H1 (cell line): ENCODE results near the gene SMIM8. TPM values are rescaled to one million over a fixed set of nuclear protein-coding genes. Genes with fewer than 3 reads are reported as not detected.

Experiments used
- CTCF ChIA-PET: fragments of 300-600 bp; sonication (Branson Sonifier 250); formaldehyde crosslinking; loops from one replicate; lab custom pipeline; 2021; ENCODE audit not compliant: partially characterized antibody; lab: Charles Lee
- POLR2A ChIA-PET: fragments of 300-600 bp; sonication (Branson Sonifier 250); formaldehyde crosslinking; loops from one replicate; lab custom pipeline; 2021; ENCODE audit warnings: inconsistent platforms; ENCODE audit not compliant: partially characterized antibody; lab: Charles Lee
- DNase-seq, 2 experiments: peaks; one replicate each; pipeline versions ENCODE4 v3.0.0 to v3.0.0-alpha.2; 2010 to 2022; ENCODE audit warnings: low spot score in 2 of 2, low read depth in 1 of 2, mixed read lengths in 1 of 2
- FAIRE-seq: peaks from 2 replicates; lab custom pipeline; 2011; peaks lifted over from hg19 to GRCh38; lab: Jason Lieb, UNC
- H2AFZ ChIP-seq: 2 replicates; pipeline ENCODE4 v1.8.1; 2012; ENCODE audit warnings: low read length, inconsistent platforms
- H2AK5ac ChIP-seq: 2 replicates; pipeline ENCODE4 v1.6.1; 2013; ENCODE audit warnings: low read depth, low read length
- H2BK120ac ChIP-seq: replicated peaks from 2 replicates; pipeline ENCODE3; 2013; ENCODE audit warnings: low read depth, low read length, inconsistent platforms
- H2BK12ac ChIP-seq: 2 replicates; pipeline ENCODE4 v1.6.1; 2013; ENCODE audit warnings: low read depth, low read length
- H2BK15ac ChIP-seq: 2 replicates; pipeline ENCODE4 v1.6.1; 2013; ENCODE audit warnings: low read length
- H2BK20ac ChIP-seq: 2 replicates; pipeline ENCODE4 v1.6.1; 2013; ENCODE audit warnings: low read length
- H2BK5ac ChIP-seq: 2 replicates; pipeline ENCODE4 v1.6.1; 2013; ENCODE audit warnings: low read depth, low read length
- H3K14ac ChIP-seq: 2 replicates; pipeline ENCODE4 v1.6.1; 2013; ENCODE audit warnings: inconsistent platforms; ENCODE audit not compliant: insufficient read length
- H3K18ac ChIP-seq: 2 replicates; pipeline ENCODE4 v1.6.1; 2013; ENCODE audit warnings: low read length; ENCODE audit errors: extremely low read depth
- H3K23ac ChIP-seq: 2 replicates; pipeline ENCODE4 v1.6.1; 2013; ENCODE audit warnings: inconsistent platforms; ENCODE audit not compliant: insufficient read length
- H3K23me2 ChIP-seq: 2 replicates; pipeline ENCODE4 v1.6.1; 2013; ENCODE audit warnings: low read depth, low read length
- H3K27ac ChIP-seq: 2 replicates; pipeline ENCODE4 v1.6.1; 2011; ENCODE audit warnings: low read depth, low read length, inconsistent platforms
- H3K27me3 ChIP-seq, 4 experiments: replicated peaks in 1 of 4; 1 replicate in 1 of 4; 2 replicates in 3 of 4; pipeline versions ENCODE4 v1.6.1 to v1.8.1; 2011 to 2013; ENCODE audit warnings: low read length in 3 of 4, mild to moderate bottlenecking in 3 of 4, inconsistent platforms in 2 of 4, mixed read lengths in 2 of 4, moderate library complexity in 1 of 4; ENCODE audit not compliant: control insufficient read depth in 3 of 4, insufficient read depth in 3 of 4; ENCODE audit errors: extremely low read depth in 1 of 4
- H3K36me3 ChIP-seq, 4 experiments: 2 replicates each; pipeline versions ENCODE4 v1.6.1 to v1.8.1; 2011 to 2013; ENCODE audit warnings: mild to moderate bottlenecking in 4 of 4, low read length in 3 of 4, moderate library complexity in 2 of 4, control low read depth in 1 of 4, inconsistent platforms in 1 of 4; ENCODE audit not compliant: insufficient read depth in 4 of 4, control insufficient read depth in 2 of 4
- H3K4ac ChIP-seq: replicated peaks from 2 replicates; pipeline ENCODE3; 2013; ENCODE audit warnings: low read length, low read depth, mixed read lengths, inconsistent platforms; ENCODE audit not compliant: insufficient read length
- H3K4me1 ChIP-seq, 4 experiments: replicated peaks in 1 of 4; 1 replicate in 1 of 4; 2 replicates in 3 of 4; pipeline versions ENCODE4 v1.6.1 to v1.8.1; 2011 to 2013; ENCODE audit warnings: low read length in 3 of 4, inconsistent platforms in 2 of 4, mixed read lengths in 1 of 4; ENCODE audit not compliant: insufficient read depth in 4 of 4, control insufficient read depth in 3 of 4
- H3K4me2 ChIP-seq, 2 experiments: 2 replicates each; pipeline versions ENCODE4 v1.6.1 to v1.8.1; 2011 to 2013; ENCODE audit warnings: low read depth in 2 of 2, low read length in 2 of 2, control low read depth in 1 of 2, inconsistent platforms in 1 of 2, mild to moderate bottlenecking in 1 of 2; ENCODE audit not compliant: insufficient read depth in 1 of 2
- H3K4me3 ChIP-seq, 4 experiments: fragments of 200-600, 300-600 bp in 1 of 4; sonication (generic), shearing (Covaris generic), sonication (Bioruptor Twin) in 1 of 4; 2 replicates each; pipeline versions ENCODE4 v1.5.1 to v1.8.1; 2011 to 2016; ENCODE audit warnings: low read length in 4 of 4, low read depth in 3 of 4, control low read depth in 2 of 4, inconsistent platforms in 2 of 4, mild to moderate bottlenecking in 2 of 4, mixed read lengths in 1 of 4, moderate library complexity in 1 of 4; ENCODE audit not compliant: insufficient read depth in 2 of 4; ENCODE audit errors: extremely low read depth in 1 of 4
- H3K56ac ChIP-seq: replicated peaks from 2 replicates; pipeline ENCODE3; 2013; ENCODE audit warnings: low read depth, mild to moderate bottlenecking, mixed read lengths, low read length, inconsistent platforms; ENCODE audit not compliant: insufficient read length
- H3K79me1 ChIP-seq: 2 replicates; pipeline ENCODE4 v1.6.1; 2013; ENCODE audit warnings: low read depth, low read length, control low read depth
- H3K79me2 ChIP-seq, 2 experiments: 2 replicates each; pipeline versions ENCODE4 v1.6.1 to v1.8.1; 2012 to 2013; ENCODE audit warnings: low read length in 2 of 2, mild to moderate bottlenecking in 2 of 2, inconsistent platforms in 1 of 2; ENCODE audit not compliant: insufficient read depth in 2 of 2, control insufficient read depth in 1 of 2
- H3K9ac ChIP-seq, 4 experiments: replicated peaks in 1 of 4; 1 replicate in 1 of 4; 2 replicates in 3 of 4; pipeline versions ENCODE4 v1.6.1 to v1.8.1; 2011 to 2013; ENCODE audit warnings: low read depth in 3 of 4, low read length in 3 of 4, control low read depth in 2 of 4, mild to moderate bottlenecking in 2 of 4, moderate library complexity in 2 of 4, inconsistent platforms in 1 of 4; ENCODE audit errors: extremely low read depth in 1 of 4
- H3K9me3 ChIP-seq, 2 experiments: 2 replicates each; pipeline versions ENCODE4 v1.6.1 to v1.8.1; 2012 to 2013; ENCODE audit warnings: mild to moderate bottlenecking in 2 of 2, moderate library complexity in 2 of 2, control low read depth in 1 of 2, inconsistent platforms in 1 of 2, low read depth in 1 of 2, low read length in 1 of 2, mixed read lengths in 1 of 2; ENCODE audit not compliant: insufficient read depth in 2 of 2
- H4K20me1 ChIP-seq, 2 experiments: replicated peaks in 1 of 2; 2 replicates each; pipeline versions ENCODE3 to v1.8.1; 2011 to 2013; ENCODE audit warnings: inconsistent platforms in 2 of 2, low read length in 2 of 2, mild to moderate bottlenecking in 1 of 2; ENCODE audit not compliant: insufficient read depth in 2 of 2, control insufficient read depth in 1 of 2
- H4K5ac ChIP-seq: 2 replicates; pipeline ENCODE4 v1.6.1; 2013; ENCODE audit warnings: low read length, low read depth, mixed read lengths, inconsistent platforms; ENCODE audit not compliant: insufficient read length
- H4K8ac ChIP-seq: 2 replicates; pipeline ENCODE4 v1.8.0; 2013; ENCODE audit warnings: mild to moderate bottlenecking, moderate library complexity, low read length, inconsistent platforms; ENCODE audit not compliant: insufficient read depth; ENCODE audit errors: extremely low read depth
- H4K91ac ChIP-seq: replicated peaks from 2 replicates; pipeline ENCODE3; 2013; ENCODE audit warnings: low read length, mixed read lengths, inconsistent platforms; ENCODE audit not compliant: insufficient read length
- EZH2 ChIP-seq: fragments of 200-600 bp; sonication (generic); IDR thresholded peaks from 2 replicates; pipeline ENCODE4 v1.7.1; 2012; ENCODE audit warnings: low read depth, mild to moderate bottlenecking, moderate library complexity, low read length, inconsistent platforms; ENCODE audit not compliant: severe bottlenecking
- POLR2AphosphoS5 ChIP-seq: IDR thresholded peaks from 2 replicates; pipeline ENCODE4 v1.6.1; 2011; ENCODE audit warnings: low read depth, low read length
- whole genome bisulfite sequencing, 2 experiments: shearing (Covaris generic) in 1 of 2; methylation state at CpG; one replicate each; pipeline versions ENCODE4 v1.1.6 to v1.1.7; 2013 to 2015; ENCODE audit warnings: low lambda C conversion rate in 2 of 2, mixed read lengths in 2 of 2, inconsistent platforms in 1 of 2, low coverage in 1 of 2, missing lambda C conversion rate in 1 of 2; ENCODE audit not compliant: insufficient replicate concordance in 2 of 2, insufficient coverage in 1 of 2, insufficient read length in 1 of 2; ENCODE audit errors: extremely low coverage in 1 of 2, missing lambda C conversion rate in 1 of 2; 5-methylcytosine and 5-hydroxymethylcytosine counted together
- polyA plus RNA-seq, 7 experiments: library from polyadenylated mRNA; depleted of rRNA in 3 of 7; stranded (reverse) in 5 of 7; unstranded in 2 of 7; fragments of >200 nt in 5 of 7; fragments of 200-250 nt in 2 of 7; gene quantifications; 1 replicate in 5 of 7; 2 replicates in 1 of 7; 4 replicates in 1 of 7; pipeline versions ENCODE4 v1.2.1 to v1.2.3, GENCODE V29; 2011 to 2013; ENCODE audit warnings: missing spikeins in 2 of 7, mixed read lengths in 2 of 7
- total RNA-seq: library from RNA; stranded (reverse); fragmentation: NEBNext Ultra II Directional; extraction: Animal tissue kit (Norgen Biotek cat#: 25700); gene quantifications from 2 replicates; pipeline ENCODE4 v1.2.1, GENCODE V29; 2021

SMIM8 gene
- total and polyA plus RNA-seq, 2 of the 8 experiments (the other 6 are each of a cell fraction or from before 2014, with no cell fraction given): 3.0 to 10.7 TPM

DNA sequence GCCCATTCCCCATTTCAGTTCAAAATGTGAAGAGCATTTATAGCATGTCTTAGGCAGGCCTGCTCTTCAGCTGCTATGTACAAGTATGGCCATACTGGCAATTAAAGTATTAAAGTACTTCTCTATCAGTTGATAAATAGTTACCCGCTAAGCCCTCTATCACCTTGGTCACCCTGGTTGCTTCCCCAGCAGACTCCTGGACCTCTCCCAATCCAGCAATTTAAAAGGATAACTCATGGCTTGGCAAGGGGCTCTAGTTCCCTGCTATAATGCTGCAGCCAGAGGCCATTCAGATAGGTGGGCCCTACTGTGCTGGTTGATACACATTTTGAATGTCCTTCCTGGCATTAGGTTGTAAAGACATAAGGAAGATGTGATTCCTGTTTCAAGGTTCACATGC, 29.2 kb downstream of the SMIM8 start:
- Histone ChIP-seq H3K4me2 (no peak overlapping the region), H2BK12ac (no peak overlapping the region), H3K4ac (no peak overlapping the region), H3K79me1 (no peaks in the 10 kb centered on the region), H3K9ac (no peak overlapping the region), H2BK15ac (no peak overlapping the region), H4K91ac (no peak overlapping the region), H3K27me3 (no peaks in the 10 kb centered on the region), H3K36me3 (no peaks in the 10 kb centered on the region), H2AFZ (no peak overlapping the region), H2BK20ac (no peak overlapping the region), H4K20me1 (no peaks in the 10 kb centered on the region), H3K27ac (no peak overlapping the region), H4K5ac (no peak overlapping the region), H3K14ac (no peak overlapping the region), H3K4me1 (no peaks in the 10 kb centered on the region), H3K56ac (no peak overlapping the region), H2BK120ac (no peak overlapping the region), H3K4me3 (no peak overlapping the region), H3K18ac (no peak overlapping the region), H3K9me3 (no peaks in the 10 kb centered on the region), H2AK5ac (no peak overlapping the region), H2BK5ac (no peak overlapping the region), H3K23me2 (no peaks in the 10 kb centered on the region), H3K79me2 (no peaks in the 10 kb centered on the region), H3K23ac (no peak overlapping the region), H4K8ac (no peak overlapping the region)
- no peak for TF ChIP-seq POLR2AphosphoS5
- no peak for TF ChIP-seq EZH2
- ChIA-PET CTCF (interaction anchor here (1.0 to 1.6 kb wide), 2 partner anchors 27 to 38 kb away, joined by 3 to 6 read pairs; no protein-coding TSS in a partner anchor), POLR2A (interaction anchor here (0.9 kb wide), 1 partner anchor 22 kb away, joined by 3 read pairs; the partner anchor contains the start of gene GJB7)
- DNase-seq (no peak), FAIRE-seq (no peak)
- WGBS, 2 experiments: 77% methylated on average over 1 of the region's 1 CpG; no CpG with 5 or more reads in 1 of the 2 experiments
